Measurements from ENCODE around the gene COG5.

DNA sequence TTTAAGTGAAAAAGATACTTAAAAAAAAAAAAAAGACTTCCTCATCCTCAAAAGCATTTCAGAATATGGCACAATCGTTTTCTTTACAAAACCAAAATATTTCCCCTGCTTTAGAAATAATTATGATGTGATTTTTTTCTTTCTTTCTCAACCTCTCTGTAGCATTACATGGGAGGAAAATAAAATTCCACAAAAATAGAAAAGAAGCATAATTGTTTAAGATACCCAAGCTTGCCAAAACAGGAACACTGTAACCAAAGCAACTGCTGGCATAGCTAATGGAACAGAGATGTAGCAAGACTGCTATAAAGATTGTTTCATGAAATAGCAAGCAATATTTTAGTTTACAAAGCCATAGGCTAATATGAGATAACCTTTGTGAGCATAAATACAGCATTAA, 169.4 kb downstream of the COG5 start:
- TF ChIP-seq ETV6 (IDR thresholded peaks at IDR 0.05; ENCODE audit: borderline replicate concordance in 1 of 2, low read depth in 2 of 2, low read length in 1 of 2) (no peak), ETV6 (CRISPR knock-in tag; IDR thresholded peaks at IDR 0.05; ENCODE audit: borderline replicate concordance) (no peak), RBBP5 (IDR thresholded peaks at IDR 0.05; ENCODE audit: borderline replicate concordance, insufficient read depth, low read length, poor library complexity, severe bottlenecking) (no peak)
- TF ChIP-seq, protein P1, sequence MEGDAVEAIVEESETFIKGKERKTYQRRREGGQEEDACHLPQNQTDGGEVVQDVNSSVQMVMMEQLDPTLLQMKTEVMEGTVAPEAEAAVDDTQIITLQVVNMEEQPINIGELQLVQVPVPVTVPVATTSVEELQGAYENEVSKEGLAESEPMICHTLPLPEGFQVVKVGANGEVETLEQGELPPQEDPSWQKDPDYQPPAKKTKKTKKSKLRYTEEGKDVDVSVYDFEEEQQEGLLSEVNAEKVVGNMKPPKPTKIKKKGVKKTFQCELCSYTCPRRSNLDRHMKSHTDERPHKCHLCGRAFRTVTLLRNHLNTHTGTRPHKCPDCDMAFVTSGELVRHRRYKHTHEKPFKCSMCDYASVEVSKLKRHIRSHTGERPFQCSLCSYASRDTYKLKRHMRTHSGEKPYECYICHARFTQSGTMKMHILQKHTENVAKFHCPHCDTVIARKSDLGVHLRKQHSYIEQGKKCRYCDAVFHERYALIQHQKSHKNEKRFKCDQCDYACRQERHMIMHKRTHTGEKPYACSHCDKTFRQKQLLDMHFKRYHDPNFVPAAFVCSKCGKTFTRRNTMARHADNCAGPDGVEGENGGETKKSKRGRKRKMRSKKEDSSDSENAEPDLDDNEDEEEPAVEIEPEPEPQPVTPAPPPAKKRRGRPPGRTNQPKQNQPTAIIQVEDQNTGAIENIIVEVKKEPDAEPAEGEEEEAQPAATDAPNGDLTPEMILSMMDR (IDR thresholded peaks at IDR 0.05 in 2 of 3, conservative IDR thresholded peaks at IDR 0.05 in 1 of 3; ENCODE audit: insufficient read depth in 2 of 3, low read depth in 1 of 3, low read length in 3 of 3): no peak
- TF ChIP-seq, protein P2, sequence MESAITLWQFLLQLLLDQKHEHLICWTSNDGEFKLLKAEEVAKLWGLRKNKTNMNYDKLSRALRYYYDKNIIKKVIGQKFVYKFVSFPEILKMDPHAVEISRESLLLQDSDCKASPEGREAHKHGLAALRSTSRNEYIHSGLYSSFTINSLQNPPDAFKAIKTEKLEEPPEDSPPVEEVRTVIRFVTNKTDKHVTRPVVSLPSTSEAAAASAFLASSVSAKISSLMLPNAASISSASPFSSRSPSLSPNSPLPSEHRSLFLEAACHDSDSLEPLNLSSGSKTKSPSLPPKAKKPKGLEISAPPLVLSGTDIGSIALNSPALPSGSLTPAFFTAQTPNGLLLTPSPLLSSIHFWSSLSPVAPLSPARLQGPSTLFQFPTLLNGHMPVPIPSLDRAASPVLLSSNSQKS (CRISPR knock-in tag; IDR thresholded peaks at IDR 0.05): no peak
